GM12892 (cell line): ENCODE measurements around the gene MEIOB.

Source experiments
- POLR2AphosphoS5 ChIP-seq: IDR thresholded peaks from 2 replicates; pipeline ENCODE4 v1.6.1; 2011; ENCODE audit warnings: low read depth, low read length, control low read depth
- TAF1 ChIP-seq: IDR thresholded peaks from 2 replicates; pipeline ENCODE4 v1.6.1; 2011; ENCODE audit warnings: low read depth, mild to moderate bottlenecking, control low read depth, low read length, borderline replicate concordance

DNA sequence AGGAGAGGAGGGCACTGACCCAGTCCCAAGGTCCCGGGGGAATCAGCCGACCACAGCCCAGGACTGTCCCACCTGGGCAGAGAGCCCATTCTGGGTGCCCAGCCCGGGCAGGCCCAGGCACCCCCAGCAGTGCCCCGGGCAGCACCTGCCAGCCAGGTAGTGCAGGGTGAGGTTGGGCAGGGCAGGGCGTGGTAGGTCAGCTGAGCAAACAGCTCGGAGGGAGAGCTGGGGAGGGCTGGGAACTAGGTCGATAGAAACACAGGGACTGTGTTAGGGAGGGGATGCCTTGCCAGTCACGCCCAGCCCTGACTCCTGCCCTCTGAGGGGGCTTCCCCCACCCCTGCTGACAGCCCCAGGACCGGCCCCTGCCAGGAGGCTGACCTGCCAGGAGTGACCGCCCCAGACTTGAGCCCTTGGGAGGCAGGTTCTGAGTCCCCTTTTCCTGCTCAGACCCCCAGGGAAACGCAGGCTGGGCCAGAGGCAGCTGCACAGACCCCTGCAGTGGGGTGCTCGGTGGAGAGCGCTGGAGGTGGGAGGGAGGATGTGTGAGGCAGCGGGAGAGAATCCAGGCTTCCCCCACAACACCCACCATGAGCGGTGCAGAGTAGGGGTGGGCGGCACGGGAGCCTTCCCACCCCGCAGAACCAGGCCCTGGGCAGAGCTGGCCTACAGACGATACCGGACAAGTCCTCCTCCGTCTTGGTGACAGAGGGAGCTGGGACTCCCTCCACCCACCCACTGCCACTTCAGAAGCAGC is 41.5 kb upstream of the MEIOB start:
- TF ChIP-seq POLR2AphosphoS5 (no peak), TAF1 (no peak)
